K562 (cell line): ENCODE data around the gene RNF121.

Source experiments
- AFF1 ChIP-seq, 2 experiments: fragments of 450-650 bp; IDR thresholded peaks; 2 replicates each; pipeline ENCODE4 v1.6.1; 2018; ENCODE audit warnings: mild to moderate bottlenecking in 2 of 2, low read depth in 1 of 2; ENCODE audit not compliant: partially characterized antibody in 2 of 2
- KDM4B ChIP-seq, 2 experiments: fragments of 450-650 bp in 1 of 2; sonication (generic) in 1 of 2; IDR thresholded peaks; 2 replicates each; pipeline ENCODE4 v1.6.1; 2016 to 2017; ENCODE audit warnings: borderline replicate concordance in 2 of 2, antibody characterized with exemption in 1 of 2, low read depth in 1 of 2, mild to moderate bottlenecking in 1 of 2
- MLX ChIP-seq, 2 experiments: fragments of 450-650 bp in 1 of 2; sonication (generic) in 1 of 2; formaldehyde crosslinking; conservative IDR thresholded peaks; 2 replicates each; pipeline versions ENCODE4 v1.4.0 to v1.8.1; 2020 to 2022; ENCODE audit warnings: mild to moderate bottlenecking in 1 of 2, missing genetic modification reagents in 1 of 2
- MTF1 ChIP-seq: fragments of 250-450 bp; sonication (Bioruptor Pico); IDR thresholded peaks from 2 replicates; pipeline ENCODE4 v1.9.0; 2021; ENCODE audit warnings: moderate library complexity, mild to moderate bottlenecking, inconsistent platforms, borderline replicate concordance
- NKRF ChIP-seq: fragments of 450-650 bp; IDR thresholded peaks from 2 replicates; pipeline ENCODE4 v1.6.1; 2016; ENCODE audit warnings: borderline replicate concordance
- ZBTB1 ChIP-seq: sonication (generic); formaldehyde crosslinking; IDR thresholded peaks from 2 replicates; pipeline ENCODE4 v1.8.1; 2023; ENCODE audit warnings: missing genetic modification reagents, low read depth, mild to moderate bottlenecking, borderline replicate concordance
- ZBTB33 ChIP-seq: sonication (generic); formaldehyde crosslinking; IDR thresholded peaks from 2 replicates; pipeline ENCODE4 v1.8.1; 2023; ENCODE audit warnings: mild to moderate bottlenecking, missing genetic modification reagents
- ZNF316 ChIP-seq: fragments of 450-650 bp; IDR thresholded peaks from 2 replicates; pipeline ENCODE4 v1.6.1; 2016

GRCh38 chr11:71949034-71949433, 20.2 kb downstream of the RNF121 start:
- TF ChIP-seq ZBTB1 = no peak
- no peak for TF ChIP-seq ZBTB33 (CRISPR knock-in tag)
- TF ChIP-seq MLX (CRISPR knock-in tag; conservative IDR thresholded peaks at IDR 0.05) = no peak
- no peak for TF ChIP-seq AFF1 (IDR thresholded peaks at IDR 0.05; ENCODE audit: low read depth in 1 of 2, partially characterized antibody in 2 of 2)
- TF ChIP-seq NKRF = no peak
- no peak for TF ChIP-seq ZNF316
- TF ChIP-seq KDM4B (IDR thresholded peaks at IDR 0.05; ENCODE audit: borderline replicate concordance in 2 of 2, low read depth in 1 of 2) = no peak
- no peak for TF ChIP-seq MTF1 (CRISPR knock-in tag)
